ENCODE data around the gene APOO.

GRCh38 chrX:23857935-23858334, 49.8 kb downstream of the APOO start:
- TF ChIP-seq CTCF (IDR thresholded peaks at IDR 0.05 in 2 of 3, conservative IDR thresholded peaks at IDR 0.05 in 1 of 3; ENCODE audit: borderline replicate concordance in 1 of 3, insufficient read depth in 1 of 3, low read depth in 2 of 3, low read length in 2 of 3) (no peak), SIN3A (IDR thresholded peaks at IDR 0.05; ENCODE audit: low read depth) (no peak), EZH2 (IDR thresholded peaks at IDR 0.05) (no peak), ATF3 (IDR thresholded peaks at IDR 0.05) (no peak), RAD21 (IDR thresholded peaks at IDR 0.05; ENCODE audit: low read depth) (no peak), ZNF274 (IDR thresholded peaks at IDR 0.05; ENCODE audit: low read depth, low read length) (no peak), POLR2A (IDR thresholded peaks at IDR 0.05; ENCODE audit: borderline replicate concordance, extremely low read depth, insufficient read depth, insufficient read length) (no peak), YY1 (IDR thresholded peaks at IDR 0.05; ENCODE audit: extremely low read depth, insufficient replicate concordance, low read depth, low read length) (no peak), SRF (IDR thresholded peaks at IDR 0.05; ENCODE audit: low read depth) (no peak), CEBPB (IDR thresholded peaks at IDR 0.05; ENCODE audit: low read depth) (no peak), POLR2AphosphoS5 (IDR thresholded peaks at IDR 0.05; ENCODE audit: low read depth, low read length) (no peak), TCF7L2 (IDR thresholded peaks at IDR 0.05; ENCODE audit: borderline replicate concordance, extremely low read depth, insufficient read depth, insufficient read length) (no peak), JUND (IDR thresholded peaks at IDR 0.05) (no peak)

Data from HCT116 (cell line).